AML-193 (cell line): ENCODE data around the gene RNF31.
"Not testable (repeated sequence)": the region's sequence is repeated elsewhere in the genome, so short reads cannot be mapped to it uniquely, and the experiment has no call there.

ENCODE experiments used
- DNase-seq, 2 experiments: peaks; one replicate each; lab custom pipeline; 2025; lab: John Stamatoyannopoulos, UW

RNF31 gene

DNA sequence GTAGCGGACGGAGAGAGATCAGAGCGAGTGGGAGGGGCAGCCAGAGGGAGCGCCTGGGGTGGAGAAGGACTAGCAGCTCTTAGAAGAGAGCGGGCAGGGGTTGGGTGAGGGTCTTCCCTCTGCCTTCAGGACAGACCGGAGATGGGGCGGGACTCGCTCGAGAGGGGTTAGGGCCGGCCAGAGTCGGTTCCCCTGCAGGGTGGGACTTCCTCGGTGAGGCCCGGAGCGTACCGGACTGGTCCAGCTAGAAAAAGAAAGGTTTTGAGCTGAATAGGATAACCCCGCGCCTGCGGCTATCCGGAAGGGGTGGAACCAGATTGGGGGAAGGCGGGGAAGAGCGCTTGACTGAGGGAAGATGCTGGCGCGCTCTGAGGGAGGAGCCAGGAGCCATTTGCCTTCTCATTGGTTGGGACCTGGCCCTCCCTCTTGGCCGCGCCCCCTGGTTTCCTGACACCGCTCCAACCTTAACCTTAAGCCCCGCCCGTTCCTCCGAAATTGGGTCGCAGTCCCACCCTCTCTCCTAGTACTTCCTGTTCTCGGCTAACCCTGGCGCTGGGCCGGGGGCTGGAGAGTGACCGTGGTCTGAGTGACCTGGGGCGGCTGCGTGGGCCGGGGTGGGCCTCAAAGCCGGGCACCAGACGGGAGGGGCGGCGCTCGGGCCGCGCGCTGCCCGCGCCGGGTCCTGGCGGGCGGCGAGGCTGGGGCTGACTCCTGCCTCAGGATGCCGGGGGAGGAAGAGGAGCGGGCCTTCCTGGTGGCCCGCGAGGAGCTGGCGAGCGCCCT lies at the start of gene RNF31:
Gene RNF31 (plus strand): TSS at position 521 of the 783 bp plus-strand sequence. CDS start 201 bp downstream, at position 722.
- peak; percentile 97 for DNase-seq

DNA sequence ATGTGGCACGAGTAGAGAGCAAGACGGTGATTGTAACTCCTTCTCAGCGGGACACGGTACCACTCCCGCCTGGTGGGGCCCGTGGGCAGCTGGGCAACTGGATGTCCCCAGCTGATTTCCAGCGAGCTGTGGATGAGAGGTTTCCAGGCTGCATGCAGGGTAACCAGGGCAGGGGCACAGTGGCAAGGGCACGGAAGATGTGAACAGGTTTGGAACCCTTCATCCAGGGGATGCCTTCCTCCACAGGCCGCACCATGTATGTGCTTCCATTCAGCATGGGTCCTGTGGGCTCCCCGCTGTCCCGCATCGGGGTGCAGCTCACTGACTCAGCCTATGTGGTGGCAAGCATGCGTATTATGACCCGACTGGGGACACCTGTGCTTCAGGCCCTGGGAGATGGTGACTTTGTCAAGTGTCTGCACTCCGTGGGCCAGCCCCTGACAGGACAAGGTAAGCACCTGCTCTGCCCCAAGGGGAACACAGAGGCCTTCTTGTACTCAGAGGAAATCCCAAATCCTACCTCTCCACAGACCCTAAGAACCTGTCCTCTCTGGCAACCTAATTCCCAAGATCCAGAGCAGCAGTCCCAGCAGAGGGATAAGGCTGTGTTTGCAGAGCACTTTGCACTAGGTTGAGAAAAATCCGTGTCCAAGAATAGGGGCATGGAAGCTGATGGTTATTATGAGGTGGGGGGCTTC lies 48.9 kb upstream of the RNF31 start:
- no peak for DNase-seq

DNA sequence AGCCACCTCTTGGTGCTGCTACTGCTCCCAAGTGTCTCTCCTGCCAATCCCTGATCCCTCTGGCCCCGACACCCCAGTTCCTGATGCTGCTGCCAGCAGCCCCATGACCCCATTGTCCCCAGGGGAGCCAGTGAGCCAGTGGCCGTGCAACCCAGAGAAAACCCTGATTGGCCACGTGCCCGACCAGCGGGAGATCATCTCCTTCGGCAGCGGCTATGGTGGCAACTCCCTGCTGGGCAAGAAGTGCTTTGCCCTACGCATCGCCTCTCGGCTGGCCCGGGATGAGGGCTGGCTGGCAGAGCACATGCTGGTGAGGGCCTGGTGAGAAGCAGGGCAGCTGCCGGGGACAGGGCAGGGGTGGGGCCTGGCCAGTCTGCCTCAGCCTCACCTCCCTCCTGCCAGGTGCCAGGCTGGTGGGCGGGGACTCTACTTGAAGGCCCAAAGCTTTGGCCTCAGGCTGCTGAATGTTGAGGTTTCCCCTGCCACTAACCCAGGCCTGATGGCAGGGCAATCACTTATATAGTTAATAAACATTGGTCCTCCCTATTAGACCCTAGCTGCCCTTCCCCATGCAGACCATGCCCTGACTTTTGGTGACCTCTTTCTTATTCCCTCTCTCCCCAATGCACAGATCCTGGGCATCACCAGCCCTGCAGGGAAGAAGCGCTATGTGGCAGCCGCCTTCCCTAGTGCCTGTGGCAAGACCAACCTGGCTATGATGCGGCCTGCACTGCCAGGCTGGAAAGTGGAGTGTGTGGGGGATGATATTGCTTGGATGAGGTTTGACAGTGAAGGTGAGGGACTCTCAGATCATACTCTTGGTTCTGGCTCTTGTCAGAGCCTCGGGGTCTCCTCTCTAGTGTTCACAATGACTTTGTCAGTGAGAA lies 48.1 kb upstream of the RNF31 start:
- no peak for DNase-seq

DNA sequence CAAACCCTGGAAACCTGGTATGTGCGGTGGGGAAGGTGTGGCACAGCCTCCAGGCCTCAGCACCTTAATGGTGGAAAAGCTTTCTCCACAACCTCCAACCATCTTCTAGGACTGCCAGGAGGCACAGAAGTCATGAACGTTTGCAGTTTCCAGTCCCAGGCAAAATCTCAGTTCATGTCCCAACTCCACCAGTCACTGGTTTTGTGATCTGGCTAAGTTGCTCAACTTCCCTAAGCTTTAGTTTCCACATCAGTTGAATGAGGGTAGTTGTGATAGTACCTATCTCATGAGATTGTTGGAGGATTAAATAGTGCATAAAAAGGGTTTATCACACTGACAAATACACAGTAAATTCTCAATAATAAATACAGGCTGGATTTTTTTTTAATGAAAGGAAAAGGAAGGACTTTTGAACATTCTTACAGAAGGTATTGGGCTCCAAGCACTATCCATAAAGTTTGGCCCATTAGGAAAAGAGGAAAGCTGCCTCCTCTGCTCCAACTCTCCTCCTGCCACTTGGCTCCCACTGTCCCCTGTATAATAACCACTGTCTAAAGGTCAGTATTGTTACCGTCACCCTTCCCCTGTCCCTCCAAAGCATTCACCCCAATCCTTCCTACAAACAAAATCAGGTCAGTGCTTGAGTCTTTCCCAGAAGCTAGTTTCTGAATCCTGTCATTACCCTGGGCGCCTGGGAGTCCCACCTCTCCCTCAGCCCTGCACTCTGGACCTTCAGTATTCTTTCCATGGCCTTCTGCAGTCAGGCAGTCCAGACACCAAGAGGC lies 46.9 kb upstream of the RNF31 start:
- peak; percentile 17 to 21 for DNase-seq

DNA sequence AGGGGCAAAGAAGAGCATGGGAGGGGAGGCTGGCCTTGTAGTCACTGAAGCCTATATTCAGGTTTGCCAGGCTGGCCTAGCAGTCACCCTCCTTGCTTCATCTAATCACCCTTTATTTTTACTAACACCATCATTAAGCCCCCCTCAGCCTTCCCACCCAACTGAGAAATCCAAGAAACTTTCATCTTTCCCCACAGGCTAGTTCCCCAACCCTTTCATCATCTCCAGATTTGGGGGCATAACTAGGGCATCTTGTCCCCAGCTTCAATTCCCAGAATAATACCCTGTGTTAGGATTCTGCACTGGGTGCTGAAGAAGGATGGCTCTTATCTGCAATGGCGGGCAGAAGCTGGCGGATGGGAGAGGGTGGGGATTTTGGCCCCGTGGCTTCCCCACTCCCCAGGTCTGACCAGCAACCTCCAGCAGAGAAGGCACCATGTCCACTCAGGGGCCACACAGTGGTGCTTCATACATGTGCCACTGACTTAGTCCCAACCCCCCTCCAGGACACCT lies 46.3 kb upstream of the RNF31 start:
- no peak for DNase-seq

DNA sequence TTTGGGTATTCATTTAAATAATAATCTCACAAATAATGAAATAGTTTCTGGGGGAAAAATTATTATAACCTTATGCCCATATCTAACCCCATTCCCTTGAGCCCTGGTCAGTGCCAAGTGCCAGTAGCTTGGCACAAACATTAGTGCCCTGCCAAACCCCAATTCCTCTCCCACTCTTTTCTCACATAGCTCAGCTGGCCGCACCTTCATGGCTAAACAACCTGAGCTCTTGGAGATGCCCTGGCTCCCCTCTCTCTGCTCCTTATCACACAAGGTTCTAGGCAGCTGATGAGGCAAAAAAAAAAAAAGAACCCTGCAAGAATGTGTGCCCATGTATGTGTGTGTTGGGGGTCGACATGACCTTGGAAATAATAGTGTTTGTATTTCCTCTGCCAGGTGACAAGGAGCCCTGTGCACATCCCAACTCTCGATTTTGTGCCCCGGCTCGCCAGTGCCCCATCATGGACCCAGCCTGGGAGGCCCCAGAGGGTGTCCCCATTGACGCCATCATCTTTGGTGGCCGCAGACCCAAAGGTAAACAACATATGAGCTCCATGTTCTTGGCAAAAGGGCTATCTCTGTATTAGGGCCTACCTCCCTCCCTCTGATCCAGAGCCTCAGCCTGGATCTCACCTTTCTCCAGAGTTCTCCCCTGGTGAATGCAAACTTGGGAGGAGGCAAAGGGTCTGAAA lies 44.8 kb upstream of the RNF31 start:
- DNase-seq = no peak

DNA sequence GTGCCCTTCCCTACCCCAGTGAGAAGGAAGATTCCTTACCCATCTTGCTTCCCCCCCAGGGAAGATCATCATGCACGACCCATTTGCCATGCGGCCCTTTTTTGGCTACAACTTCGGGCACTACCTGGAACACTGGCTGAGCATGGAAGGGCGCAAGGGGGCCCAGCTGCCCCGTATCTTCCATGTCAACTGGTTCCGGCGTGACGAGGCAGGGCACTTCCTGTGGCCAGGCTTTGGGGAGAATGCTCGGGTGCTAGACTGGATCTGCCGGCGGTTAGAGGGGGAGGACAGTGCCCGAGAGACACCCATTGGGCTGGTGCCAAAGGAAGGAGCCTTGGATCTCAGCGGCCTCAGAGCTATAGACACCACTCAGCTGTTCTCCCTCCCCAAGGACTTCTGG lies 43.8 kb upstream of the RNF31 start:
- DNase-seq = no peak

DNA sequence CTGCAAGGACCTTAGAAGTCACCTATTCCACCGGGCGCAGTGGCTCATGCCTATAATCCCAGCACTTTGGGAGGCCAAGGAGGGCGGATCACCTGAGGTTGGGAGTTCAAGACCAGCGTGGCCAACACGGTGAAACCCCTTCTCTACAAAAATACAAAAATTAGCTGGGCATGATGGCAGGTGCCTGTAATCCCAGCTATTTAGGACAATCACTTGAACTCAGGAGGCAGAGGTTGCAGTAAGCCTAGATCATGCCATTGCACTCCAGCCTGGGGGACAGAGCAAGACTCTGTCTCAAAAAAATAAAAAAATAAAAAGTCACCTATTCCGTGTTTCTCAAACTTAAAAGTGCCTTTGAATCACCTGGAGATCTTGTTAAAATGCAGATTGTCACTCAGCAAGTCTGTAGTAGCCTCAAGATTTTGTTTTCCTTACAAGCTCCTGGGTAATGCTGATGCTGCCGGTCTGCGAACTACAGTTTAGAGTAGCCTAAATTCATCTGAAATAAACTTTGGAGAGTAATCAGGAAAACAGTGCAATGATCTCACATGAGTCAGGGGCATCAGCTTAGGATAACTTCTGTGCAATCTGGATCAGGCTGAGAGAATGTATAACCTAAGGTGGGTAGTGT lies 41.6 kb upstream of the RNF31 start:
- not testable (repeated sequence) for DNase-seq

DNA sequence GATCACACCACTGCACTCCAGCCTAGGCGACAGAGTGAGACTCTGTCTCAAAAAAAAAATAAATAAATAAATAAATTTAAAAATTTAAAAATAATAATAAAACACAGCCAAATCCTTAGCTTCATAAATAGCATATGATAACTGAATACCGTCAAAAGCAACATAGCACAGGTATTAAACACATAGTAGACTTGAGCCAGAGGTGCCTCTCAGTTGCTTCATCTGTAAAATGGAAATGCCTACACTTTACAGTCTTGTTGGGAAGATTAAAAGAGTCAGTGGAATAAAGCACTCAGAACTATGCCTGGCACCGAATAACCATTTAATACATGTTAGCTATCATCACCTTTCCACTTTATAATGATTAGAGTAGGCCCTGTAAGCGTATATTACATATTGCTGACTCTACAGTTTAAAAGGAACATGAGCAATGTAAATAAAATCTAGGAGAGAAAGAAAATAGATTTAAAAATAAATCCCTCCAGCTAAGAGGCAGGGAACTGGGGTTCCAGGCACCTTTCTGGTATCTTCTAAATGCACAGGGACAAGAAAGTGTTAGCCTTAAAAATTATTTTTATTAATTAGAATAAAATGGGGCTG lies 40.5 kb upstream of the RNF31 start:
- no peak for DNase-seq

DNA sequence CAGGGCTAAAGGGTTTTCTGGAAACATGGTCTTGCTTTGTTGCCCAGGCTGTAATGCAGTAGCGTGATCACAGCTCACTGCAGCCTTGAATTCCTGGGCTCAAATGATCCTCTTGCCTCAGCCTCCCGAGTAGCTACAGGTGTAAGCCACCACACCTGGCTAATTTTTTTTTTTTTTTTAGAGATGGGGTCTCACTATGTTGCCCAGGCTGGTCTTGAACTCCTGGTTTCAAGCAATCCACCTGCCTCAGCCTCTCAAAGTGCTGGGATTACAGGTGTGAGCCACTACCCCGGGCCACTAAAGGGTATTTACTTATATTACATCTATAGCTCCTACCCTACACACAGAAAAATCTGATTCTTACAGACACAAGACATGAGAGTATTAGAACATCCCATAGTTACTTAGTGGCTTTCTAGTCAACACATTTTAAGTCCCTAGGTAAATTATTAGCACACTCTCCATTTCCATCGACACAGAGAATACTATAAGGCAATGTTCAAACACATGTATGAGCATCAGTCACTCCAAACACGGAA lies 38.9 kb upstream of the RNF31 start:
- DNase-seq = no peak

DNA sequence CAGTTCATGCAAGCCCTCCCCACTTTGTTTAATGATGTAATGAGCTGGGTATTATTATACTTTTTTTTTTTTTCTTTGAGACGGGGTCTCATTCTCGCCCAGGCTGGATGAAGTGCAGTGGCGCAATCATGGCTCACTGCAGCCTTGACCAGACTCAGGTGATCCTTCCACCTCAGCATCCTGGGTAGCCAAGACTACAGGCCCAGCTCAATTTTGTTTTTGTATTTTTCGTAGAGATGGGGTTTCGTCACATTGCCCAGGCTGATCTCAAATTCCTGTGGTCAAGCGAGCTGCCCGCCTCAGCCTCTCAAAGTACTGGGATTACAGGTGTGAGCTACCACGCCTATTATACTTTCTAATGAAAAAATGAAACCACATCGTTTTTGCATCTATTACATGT lies 37.2 kb upstream of the RNF31 start:
- DNase-seq = no peak

DNA sequence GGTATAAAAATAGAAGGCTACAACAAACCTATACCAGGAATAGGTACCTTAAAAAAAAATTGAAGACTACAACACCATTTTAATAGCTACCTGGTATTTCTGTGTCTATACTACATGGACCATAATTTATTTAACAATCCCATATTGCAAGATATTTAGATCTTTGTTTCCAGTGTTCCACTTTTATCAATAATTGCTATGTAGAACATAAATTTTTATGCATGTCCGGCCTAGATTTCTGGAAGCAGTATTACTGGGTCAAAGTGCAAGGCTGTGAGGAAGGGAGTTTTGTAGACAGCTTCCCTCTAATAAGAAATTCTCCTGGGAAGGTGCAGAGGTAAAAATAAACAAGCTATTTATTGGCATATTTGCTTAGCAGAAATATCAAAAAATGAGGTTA lies 36.8 kb upstream of the RNF31 start:
- no peak for DNase-seq

DNA sequence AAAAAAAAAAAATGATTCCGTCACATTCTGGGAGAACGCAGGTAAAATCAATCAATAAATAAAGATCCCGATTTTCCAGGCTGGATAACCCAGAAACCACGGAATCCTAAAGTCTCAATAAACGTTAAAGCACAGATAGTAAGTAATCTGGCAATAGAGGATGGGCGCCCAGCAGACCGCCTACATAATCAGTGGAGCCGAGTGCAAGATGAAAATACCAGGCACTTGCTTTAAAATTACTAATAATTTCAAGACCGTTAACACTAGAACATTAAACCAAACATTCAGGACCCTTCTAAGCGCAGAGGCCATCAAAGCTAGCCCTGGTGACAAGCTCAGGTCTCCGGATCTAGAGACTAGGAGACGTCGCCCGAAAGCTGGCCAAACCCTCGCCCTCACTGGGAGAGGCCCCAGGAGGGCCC lies 33.9 kb upstream of the RNF31 start:
- peak in 1 of 2 experiments; percentile 34 for DNase-seq

DNA sequence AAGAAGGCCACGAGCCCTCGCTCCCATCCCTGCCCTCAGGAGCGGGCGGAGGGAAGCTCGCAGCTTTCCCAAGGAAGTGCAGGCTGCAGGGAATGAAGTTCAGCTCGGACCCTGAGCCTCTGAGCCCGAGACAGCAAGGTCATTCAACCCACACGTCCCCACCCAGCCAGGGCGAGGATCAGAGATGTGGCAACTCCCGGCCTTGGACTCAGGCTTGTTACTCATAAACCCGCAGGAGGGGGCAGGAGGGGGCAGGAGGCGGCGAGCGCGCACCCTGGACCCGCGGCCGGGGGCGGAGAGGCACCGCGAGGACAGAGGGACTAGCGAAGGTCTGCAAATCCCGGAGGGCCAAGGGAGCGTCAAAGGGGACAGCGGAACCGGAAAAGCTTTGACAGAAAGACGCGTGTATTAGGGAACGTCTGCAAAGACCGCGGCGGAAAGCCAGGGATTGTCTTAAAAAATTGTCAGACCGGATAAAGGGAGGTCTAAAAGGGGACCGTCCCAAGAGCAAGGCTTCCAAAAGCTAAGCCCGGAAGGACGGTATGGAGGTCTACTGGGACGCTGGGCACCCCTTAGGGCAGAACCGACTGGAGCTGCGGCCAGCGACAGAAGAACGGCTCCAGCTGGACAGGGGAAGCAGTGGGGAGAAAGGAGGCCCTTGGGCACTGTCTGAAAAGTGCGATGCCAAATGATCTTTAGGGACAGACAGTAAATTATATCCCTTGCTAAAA lies 33.3 kb upstream of the RNF31 start:
- DNase-seq = peak; percentile 88 to 94

DNA sequence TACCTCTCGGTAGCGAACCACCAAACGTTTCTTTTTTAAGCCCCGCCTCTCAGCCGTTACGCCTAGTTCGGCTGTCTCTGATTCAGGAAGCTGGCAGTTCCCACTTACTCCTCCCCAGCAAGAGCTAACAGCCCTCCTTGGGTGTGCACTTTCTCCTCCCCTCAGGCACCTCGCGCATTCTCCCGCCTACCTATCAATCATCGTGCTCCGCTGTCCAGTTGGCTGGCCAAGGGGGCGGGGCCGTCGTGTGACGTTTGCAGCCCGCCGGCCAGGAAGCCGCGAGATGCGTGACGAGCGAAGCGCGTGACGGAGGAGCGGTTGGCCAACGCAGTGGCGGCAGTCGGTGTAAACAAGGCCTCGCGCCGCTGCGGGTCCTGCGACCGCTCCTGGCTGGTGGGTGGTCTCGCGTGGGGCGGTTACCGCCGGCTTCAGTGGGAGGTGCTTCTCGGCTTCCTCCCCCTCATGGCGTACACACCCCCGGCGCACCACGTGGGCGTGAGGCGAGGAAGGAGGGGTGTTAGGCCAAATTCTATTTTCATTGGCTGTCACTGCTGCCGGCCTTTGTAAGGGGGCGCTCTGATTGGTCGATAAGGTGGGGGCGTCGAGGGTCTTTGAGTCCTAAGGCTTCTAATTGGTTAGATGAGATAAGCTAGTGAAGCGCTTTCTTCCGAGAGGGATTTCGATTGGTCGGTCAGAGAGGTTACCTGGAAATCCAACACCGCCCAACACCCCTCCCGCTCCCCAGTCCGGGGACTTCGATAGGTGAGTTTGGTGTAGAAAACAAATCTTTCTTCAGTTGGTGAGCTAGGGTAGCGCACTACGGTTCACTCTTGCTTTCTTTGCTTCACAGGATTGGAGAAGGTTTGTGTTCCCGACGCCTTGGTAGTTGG lies 32.5 kb upstream of the RNF31 start, which contains the start of the genes DCAF11 and NRL:
Gene DCAF11 (plus strand): TSS at position 246 of the 890 bp plus-strand sequence. CDS start 818 bp downstream, outside the sequence.
Gene NRL (minus strand): TSS at position 418 of the 890 bp plus-strand sequence. CDS start 32,101 bp downstream, outside the sequence.
- peak; percentile 100 for DNase-seq

DNA sequence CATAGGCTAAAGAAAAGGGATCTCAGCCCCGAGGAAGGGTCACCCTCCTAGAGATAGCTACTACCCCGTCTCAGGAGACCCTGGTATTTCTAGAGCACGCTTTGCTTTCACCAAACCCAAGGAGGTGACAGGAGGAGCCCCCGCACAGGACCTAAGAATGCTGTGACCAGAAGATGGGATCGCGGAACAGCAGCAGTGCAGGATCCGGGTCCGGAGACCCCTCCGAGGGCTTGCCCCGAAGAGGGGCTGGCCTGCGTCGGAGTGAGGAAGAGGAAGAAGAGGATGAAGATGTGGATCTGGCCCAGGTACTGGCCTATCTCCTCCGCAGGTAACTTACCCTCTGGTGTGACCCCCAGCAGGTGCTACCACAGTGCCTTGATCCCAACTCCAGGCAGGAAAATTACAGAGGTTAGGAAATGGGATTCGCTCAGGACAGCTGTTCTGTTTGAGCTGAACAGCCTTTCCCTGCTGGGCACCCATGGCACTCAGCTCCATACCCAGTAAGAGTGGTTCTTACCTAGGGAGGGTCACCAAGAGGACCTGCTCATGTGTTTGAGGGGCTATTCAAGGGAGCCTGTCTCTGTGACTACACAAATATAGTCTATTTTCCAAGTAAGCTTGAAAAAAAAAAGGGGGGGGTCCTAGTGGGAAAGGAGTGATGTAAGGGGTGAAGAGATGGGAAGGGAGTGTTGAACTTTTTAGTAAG lies 31.7 kb upstream of the RNF31 start:
- no peak for DNase-seq
